SU-DHL-6 (cell line): ENCODE measurements around the gene DNM2.

Experiments used
- H2AFZ ChIP-seq: fragments of 200-600 bp; sonication (generic); 2 replicates; pipeline ENCODE4 v1.6.1; 2014; ENCODE audit warnings: low read depth, mild to moderate bottlenecking, moderate library complexity, mixed read lengths, antibody characterized with exemption, low read length; ENCODE audit not compliant: severe bottlenecking
- H3F3A ChIP-seq: fragments of 200-600 bp; shearing (Covaris generic); 2 replicates; pipeline ENCODE4 v1.6.0; 2016; ENCODE audit warnings: antibody characterized with exemption, mild to moderate bottlenecking; ENCODE audit not compliant: insufficient read depth
- H3K27ac ChIP-seq: fragments of 200-600 bp; sonication (generic); 2 replicates; pipeline ENCODE4 v1.5.1; 2016; ENCODE audit warnings: low read depth, mild to moderate bottlenecking, low read length, moderate library complexity, mixed read lengths
- H3K27me3 ChIP-seq: fragments of 200-600 bp; sonication (generic), shearing (Covaris generic); 2 replicates; pipeline ENCODE4 v1.6.0; 2014; ENCODE audit warnings: mild to moderate bottlenecking, low read length
- H3K36me3 ChIP-seq: fragments of 200-600 bp; sonication (generic); 2 replicates; pipeline ENCODE4 v1.6.1; 2014; ENCODE audit warnings: mild to moderate bottlenecking, low read length, mixed read lengths
- H3K4me2 ChIP-seq: fragments of 300-600, 200-600 bp; shearing (Covaris generic), sonication (generic); 2 replicates; pipeline ENCODE4 v1.6.0; 2014; ENCODE audit warnings: low read length, low read depth, mild to moderate bottlenecking; ENCODE audit not compliant: poor library complexity, severe bottlenecking
- H3K4me3 ChIP-seq: fragments of 200-600 bp; sonication (generic); 2 replicates; pipeline ENCODE4 v1.5.1; 2014; ENCODE audit warnings: antibody characterized with exemption, low read length, mild to moderate bottlenecking, mixed read lengths; ENCODE audit not compliant: insufficient read depth, poor library complexity, severe bottlenecking
- H3K79me2 ChIP-seq: fragments of 200-600 bp; sonication (generic); 2 replicates; pipeline ENCODE4 v1.6.1; 2014; ENCODE audit warnings: mild to moderate bottlenecking, low read length, moderate library complexity; ENCODE audit not compliant: insufficient read depth
- H3K9ac ChIP-seq: fragments of 200-600 bp; sonication (generic); 2 replicates; pipeline ENCODE4 v1.7.0; 2014; ENCODE audit warnings: mild to moderate bottlenecking, low read length
- H3K9me2 ChIP-seq: fragments of 200-600 bp; sonication (generic); replicated peaks from 2 replicates; pipeline ENCODE4 v1.6.1; 2014; ENCODE audit warnings: low read length; ENCODE audit not compliant: insufficient read depth
- H3K9me3 ChIP-seq: fragments of 200-600 bp; sonication (generic); 2 replicates; pipeline ENCODE4 v1.6.1; 2014; ENCODE audit warnings: low read length, mixed read lengths; ENCODE audit not compliant: insufficient read depth
- H4K20me1 ChIP-seq: fragments of 200-600 bp; sonication (generic); 2 replicates; pipeline ENCODE4 v1.6.1; 2014; ENCODE audit warnings: low read depth, mild to moderate bottlenecking, antibody characterized with exemption, low read length, moderate library complexity, mixed read lengths
- CTCF ChIP-seq: fragments of 200-600 bp; sonication (generic); IDR thresholded peaks from one replicate; pipeline ENCODE4 v1.5.1; 2017; ENCODE audit warnings: antibody characterized with exemption, mild to moderate bottlenecking, low read length, moderate library complexity; ENCODE audit not compliant: insufficient read depth, poor library complexity, severe bottlenecking
- EZH2phosphoT487 ChIP-seq: fragments of 200-600 bp; sonication (generic), shearing (Covaris generic); conservative IDR thresholded peaks from 2 replicates; pipeline ENCODE4 v1.6.1; 2018; ENCODE audit warnings: mild to moderate bottlenecking, antibody characterized with exemption, low read length, moderate library complexity, mixed read lengths

Gene DNM2

GRCh38 chr19:10805065-10805757 is 87.3 kb downstream of the DNM2 start:
- H3K36me3 ChIP-seq: no peaks in the 10 kb centered on the region
- no peaks in the 10 kb centered on the region for H3F3A ChIP-seq
- no peak overlapping the region for H3K4me3 ChIP-seq
- no peaks in the 10 kb centered on the region for H3K9me3 ChIP-seq
- no peak overlapping the region for H2AFZ ChIP-seq
- H4K20me1 ChIP-seq: no peaks in the 10 kb centered on the region
- no peak overlapping the region for H3K9ac ChIP-seq
- no peak overlapping the region for H3K4me2 ChIP-seq
- no peak for TF ChIP-seq CTCF
- TF ChIP-seq EZH2phosphoT487: no peak
- H3K9me2 ChIP-seq: no peaks in the 10 kb centered on the region
- H3K27ac ChIP-seq: no peak overlapping the region
- no peaks in the 10 kb centered on the region for H3K27me3 ChIP-seq
- H3K79me2 ChIP-seq: no peaks in the 10 kb centered on the region

GRCh38 chr19:10805758-10806247 is 87.9 kb downstream of the DNM2 start:
- no peak overlapping the region for H3K4me2 ChIP-seq
- H3K9me3 ChIP-seq: no peaks in the 10 kb centered on the region
- H3F3A ChIP-seq: no peaks in the 10 kb centered on the region
- H3K79me2 ChIP-seq: no peaks in the 10 kb centered on the region
- no peaks in the 10 kb centered on the region for H3K27me3 ChIP-seq
- H3K9me2 ChIP-seq: no peaks in the 10 kb centered on the region
- no peak overlapping the region for H3K4me3 ChIP-seq
- TF ChIP-seq CTCF: no peak
- no peak for TF ChIP-seq EZH2phosphoT487
- H4K20me1 ChIP-seq: no peaks in the 10 kb centered on the region
- H2AFZ ChIP-seq: no peak overlapping the region
- H3K36me3 ChIP-seq: no peaks in the 10 kb centered on the region
- H3K27ac ChIP-seq: no peak overlapping the region
- no peak overlapping the region for H3K9ac ChIP-seq

- H3K4me3 ChIP-seq: no peak overlapping the region
- no peaks in the 10 kb centered on the region for H3K36me3 ChIP-seq
- no peak overlapping the region for H2AFZ ChIP-seq
- H3F3A ChIP-seq: no peaks in the 10 kb centered on the region
- H3K9me2 ChIP-seq: no peaks in the 10 kb centered on the region
- TF ChIP-seq CTCF: no peak
- TF ChIP-seq EZH2phosphoT487: no peak
- H3K27ac ChIP-seq: no peak overlapping the region
- H3K27me3 ChIP-seq: no peaks in the 10 kb centered on the region
- H3K79me2 ChIP-seq: no peaks in the 10 kb centered on the region
- H3K4me2 ChIP-seq: no peak overlapping the region
- no peaks in the 10 kb centered on the region for H4K20me1 ChIP-seq
- H3K9ac ChIP-seq: no peak overlapping the region
- H3K9me3 ChIP-seq: no peaks in the 10 kb centered on the region
Observed at GRCh38 chr19:10808937-10809649, 91.2 kb downstream of the DNM2 start.
